Measurements from ENCODE around the gene PRKRA. TPM values are rescaled to one million over a fixed set of nuclear protein-coding genes. Genes with fewer than 3 reads are reported as not detected.
"Not testable (repeated sequence)": the region's sequence is repeated elsewhere in the genome, so short reads cannot be mapped to it uniquely, and the experiment has no call there.

The PRKRA gene
- total and polyA plus RNA-seq, 2 experiments from 2014 or later: 50.0 to 64.3 TPM

DNA sequence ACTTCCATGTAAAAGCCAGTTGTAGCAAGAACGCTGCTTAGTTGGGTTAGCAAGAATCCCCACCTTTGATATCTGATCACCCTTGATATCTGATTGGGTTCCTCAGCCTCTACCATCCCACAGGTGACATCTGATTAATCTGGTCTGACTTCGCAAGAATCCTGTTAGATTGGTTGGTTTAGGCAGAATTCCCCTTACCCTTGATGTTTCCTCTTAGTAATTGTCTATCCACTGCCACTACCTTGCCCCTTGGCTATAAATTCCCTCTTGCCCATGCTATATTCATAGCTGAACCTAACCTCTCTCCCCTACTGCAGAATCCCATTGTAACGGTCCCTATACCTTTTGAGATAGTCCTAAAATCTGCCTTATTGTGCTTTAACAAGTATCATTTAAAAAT, 33.1 kb downstream of the PRKRA start:
- H3K27ac ChIP-seq: no peak overlapping the region
- H3K27me3 ChIP-seq (replicated peaks; ENCODE audit: insufficient read depth): no peaks in the 10 kb centered on the region
- H3K9me3 ChIP-seq (ENCODE audit: low read depth): no peaks in the 10 kb centered on the region
- peaks cover 7% of the 10 kb centered on the region for H3K4me1 ChIP-seq (ENCODE audit: insufficient read depth)
- WGBS, 2 experiments (ENCODE audit: low coverage in 1 of 2, low lambda C conversion rate in 2 of 2, missing lambda C conversion rate in 2 of 2): 97 to 99% methylated on average over 3 of the region's 3 CpGs
- no peak overlapping the region for H3K4me2 ChIP-seq (ENCODE audit: unreplicated experiment)
- no peak for TF ChIP-seq EZH2phosphoT487 (IDR thresholded peaks at IDR 0.05; ENCODE audit: insufficient read depth, low read depth)
- no peak for TF ChIP-seq EZH2 (IDR thresholded peaks at IDR 0.05; ENCODE audit: insufficient read depth, poor library complexity, severe bottlenecking)
- no peaks in the 10 kb centered on the region for H4K20me1 ChIP-seq (ENCODE audit: insufficient read depth)
- no peak overlapping the region for H2AFZ ChIP-seq
- peaks cover 8% of the 10 kb centered on the region; the same call in 1 of the 2 replicates for H3F3A ChIP-seq (ENCODE audit: insufficient read depth)
- H3K79me2 ChIP-seq (ENCODE audit: insufficient read depth): peaks cover 7% of the 10 kb centered on the region
- DNase-seq: no peak
- H3K36me3 ChIP-seq (ENCODE audit: low read depth): no peaks in the 10 kb centered on the region
- no peaks in the 10 kb centered on the region for H3K9me2 ChIP-seq (ENCODE audit: insufficient read depth)
- H3K9ac ChIP-seq: no peak overlapping the region
- in situ Hi-C loops (cut with MboI): loop anchor here (10.0 kb wide), 1 partner anchor 293 kb away; no protein-coding TSS in a partner anchor
- no peak overlapping the region for H3K4me3 ChIP-seq

DNA sequence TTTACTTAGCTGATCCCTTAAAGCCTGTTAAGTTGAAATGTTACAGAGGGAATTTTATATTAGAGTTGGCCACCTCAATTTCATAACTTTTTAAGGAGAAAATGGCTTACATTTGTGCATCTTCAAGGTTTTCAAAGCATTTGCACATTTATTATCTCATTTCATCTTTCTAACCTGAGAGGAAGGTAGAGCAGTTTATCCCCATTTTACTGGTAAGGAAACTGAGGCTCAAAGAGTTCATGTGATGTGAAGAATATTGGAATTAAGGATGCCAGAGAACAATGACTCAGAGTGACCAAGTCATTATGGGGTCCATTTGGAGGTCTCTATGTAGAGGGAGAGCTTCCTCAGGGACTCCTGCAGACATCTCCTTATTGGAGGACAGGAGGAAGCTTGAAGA, 35.0 kb downstream of the PRKRA start:
- in situ Hi-C loops (cut with MboI): loop anchor here (10.0 kb wide), 1 partner anchor 291 kb away; no protein-coding TSS in a partner anchor
- no peak for TF ChIP-seq EZH2phosphoT487 (IDR thresholded peaks at IDR 0.05; ENCODE audit: insufficient read depth, low read depth)
- no peak for TF ChIP-seq EZH2 (IDR thresholded peaks at IDR 0.05; ENCODE audit: insufficient read depth, poor library complexity, severe bottlenecking)
- H3K9me2 ChIP-seq (ENCODE audit: insufficient read depth): no peaks in the 10 kb centered on the region

DNA sequence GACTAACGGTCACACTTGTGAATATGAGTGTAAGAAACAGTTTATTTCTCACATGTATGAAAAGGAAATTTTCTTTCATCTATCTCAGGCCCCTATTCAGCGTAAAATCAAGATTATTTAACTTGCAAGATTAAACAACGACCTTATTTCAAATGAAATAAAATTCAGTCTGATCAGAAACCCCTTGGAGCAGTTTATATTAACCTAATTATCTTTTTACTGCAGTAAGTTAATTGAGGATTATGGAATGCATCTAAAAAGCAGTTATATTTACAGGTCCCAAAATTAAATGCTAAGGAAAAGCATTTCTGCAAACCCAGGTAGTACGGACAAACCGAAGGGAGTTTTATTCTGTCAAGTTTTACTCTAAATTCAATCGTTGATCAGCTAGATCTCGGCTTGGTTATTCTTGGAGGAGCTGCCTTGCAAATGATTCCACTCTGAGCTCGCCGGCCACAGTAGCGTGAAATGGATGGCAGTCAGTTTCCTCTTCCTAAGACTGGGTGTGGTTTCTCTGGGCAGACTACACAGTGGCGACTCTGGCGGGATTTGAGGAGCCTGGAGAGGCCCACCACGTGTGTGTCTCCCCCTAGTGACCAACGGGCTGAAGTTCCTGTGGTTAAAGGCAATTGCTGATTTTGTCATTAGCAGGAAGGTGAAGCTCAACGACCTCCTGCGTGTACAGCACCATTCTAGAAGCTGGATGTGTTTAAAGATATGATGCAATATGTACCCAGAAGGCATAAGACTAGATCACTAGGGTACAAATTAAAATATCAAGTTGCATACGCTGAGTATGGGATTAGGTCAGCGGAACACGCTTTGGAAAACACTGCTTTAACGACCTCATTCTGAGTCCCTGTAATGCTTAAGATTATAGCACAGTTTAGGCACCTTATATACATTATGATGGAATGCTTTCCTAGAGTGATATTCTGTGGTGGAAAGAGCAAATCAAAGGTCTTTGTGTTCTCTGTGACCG, 36.4 kb downstream of the PRKRA start:
- Histone ChIP-seq H3K79me2 (ENCODE audit: insufficient read depth) (peaks cover 7% of the 10 kb centered on the region), H3K27me3 (replicated peaks; ENCODE audit: insufficient read depth) (no peaks in the 10 kb centered on the region), H3K36me3 (ENCODE audit: low read depth) (no peaks in the 10 kb centered on the region), H3F3A (ENCODE audit: insufficient read depth) (peaks cover 8% of the 10 kb centered on the region; the same call in 1 of the 2 replicates), H3K9me2 (ENCODE audit: insufficient read depth) (no peaks in the 10 kb centered on the region), H3K9me3 (ENCODE audit: low read depth) (no peaks in the 10 kb centered on the region), H3K9ac (peak overlapping the region; percentile 91), H2AFZ (peak overlapping the region; percentile 96), H4K20me1 (ENCODE audit: insufficient read depth) (no peaks in the 10 kb centered on the region), H3K4me3 (peak overlapping the region; percentile 81), H3K27ac (peak overlapping the region; percentile 90), H3K4me2 (ENCODE audit: unreplicated experiment) (peak overlapping the region; percentile 99), H3K4me1 (ENCODE audit: insufficient read depth) (peaks cover 7% of the 10 kb centered on the region)
- in situ Hi-C loops (cut with MboI): loop anchor here (10.0 kb wide), 1 partner anchor 290 kb away; no protein-coding TSS in a partner anchor
- 17 to 18% methylated on average over 21 of the region's 21 CpGs for WGBS, 2 experiments (ENCODE audit: low coverage in 1 of 2, low lambda C conversion rate in 2 of 2, missing lambda C conversion rate in 2 of 2)
- TF ChIP-seq EZH2 (IDR thresholded peaks at IDR 0.05; ENCODE audit: insufficient read depth, poor library complexity, severe bottlenecking): no peak
- TF ChIP-seq EZH2phosphoT487 (IDR thresholded peaks at IDR 0.05; ENCODE audit: insufficient read depth, low read depth): no peak
- DNase-seq: peak; percentile 97

More for the DNA sequence above, 35.0 kb downstream of the PRKRA start:
- Histone ChIP-seq H3K36me3 (ENCODE audit: low read depth) (no peaks in the 10 kb centered on the region), H3K9ac (no peak overlapping the region), H2AFZ (no peak overlapping the region), H4K20me1 (ENCODE audit: insufficient read depth) (no peaks in the 10 kb centered on the region), H3K9me3 (ENCODE audit: low read depth) (no peaks in the 10 kb centered on the region), H3K27ac (no peak overlapping the region), H3K4me3 (no peak overlapping the region), H3K79me2 (ENCODE audit: insufficient read depth) (peaks cover 7% of the 10 kb centered on the region), H3F3A (ENCODE audit: insufficient read depth) (peaks cover 8% of the 10 kb centered on the region; the same call in 1 of the 2 replicates), H3K27me3 (replicated peaks; ENCODE audit: insufficient read depth) (no peaks in the 10 kb centered on the region), H3K4me1 (ENCODE audit: insufficient read depth) (peaks cover 7% of the 10 kb centered on the region), H3K4me2 (ENCODE audit: unreplicated experiment) (no peak overlapping the region)
- no peak for DNase-seq

DNA sequence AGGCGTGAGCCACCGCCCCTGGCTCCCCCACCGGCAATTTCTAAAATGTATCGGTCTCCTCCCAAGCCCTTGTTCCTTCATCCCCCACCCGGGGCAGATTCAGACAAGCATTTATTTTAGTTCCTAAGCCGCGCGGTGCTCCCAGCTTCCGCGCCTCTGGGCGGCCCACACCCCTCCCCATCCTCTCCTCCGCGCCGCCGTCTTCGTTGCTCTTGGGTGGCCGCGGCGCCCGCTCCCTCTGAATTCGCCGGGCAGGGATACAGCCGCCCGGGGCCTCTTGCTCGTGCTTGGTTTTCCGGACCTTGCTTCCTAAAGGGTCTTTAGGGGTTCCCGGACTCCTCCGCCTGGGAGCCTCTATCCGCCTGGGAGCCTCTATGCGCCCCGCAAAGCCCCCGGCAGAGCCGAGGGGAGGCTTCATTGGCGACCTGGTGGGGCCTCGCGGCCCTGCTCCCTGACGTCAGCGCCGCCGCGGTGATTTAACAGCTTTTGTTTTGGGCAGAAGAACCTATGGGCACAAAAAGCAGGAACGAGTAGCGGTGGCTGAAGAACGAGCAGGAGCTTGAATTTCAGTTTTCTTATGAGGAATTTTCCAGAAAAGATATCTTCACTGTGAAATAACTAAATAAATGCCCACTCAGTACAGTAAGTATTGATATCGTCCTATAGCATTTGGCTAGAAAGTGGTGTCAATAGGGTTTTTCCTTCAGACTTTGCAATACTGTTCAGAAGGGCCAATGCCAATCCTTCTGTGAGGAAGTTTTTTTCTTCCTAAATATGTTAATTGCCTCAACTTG, 37.3 kb downstream of the PRKRA start:
- in situ Hi-C loops (cut with MboI): loop anchor here (10.0 kb wide), 1 partner anchor 289 kb away; no protein-coding TSS in a partner anchor
- H3K27me3 ChIP-seq (replicated peaks; ENCODE audit: insufficient read depth): no peaks in the 10 kb centered on the region

DNA sequence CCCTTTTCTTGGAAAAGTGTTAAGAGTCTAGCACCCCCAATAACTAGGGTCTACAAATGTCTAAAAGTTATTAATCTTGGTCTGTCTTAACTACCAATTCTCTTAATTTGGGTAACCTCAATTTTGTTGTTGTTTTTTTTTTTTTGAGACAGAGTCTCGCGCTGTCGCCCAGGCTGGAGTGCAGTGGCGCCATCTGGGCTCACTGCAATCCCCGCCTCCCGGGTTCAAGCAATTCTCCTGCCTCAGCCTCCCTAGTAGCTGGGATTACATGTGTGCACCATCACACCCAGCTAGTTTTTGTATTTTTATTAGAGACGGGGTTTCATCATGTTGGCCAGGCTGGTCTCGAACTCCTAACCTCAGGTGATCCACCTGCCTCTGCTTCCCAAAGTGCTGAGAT, 38.5 kb downstream of the PRKRA start:
- not testable (repeated sequence) for H3F3A ChIP-seq (ENCODE audit: insufficient read depth); H3K79me2 ChIP-seq (ENCODE audit: insufficient read depth); H3K9me2 ChIP-seq (ENCODE audit: insufficient read depth); H3K9me3 ChIP-seq (ENCODE audit: low read depth); H3K9ac ChIP-seq; H3K27me3 ChIP-seq (replicated peaks; ENCODE audit: insufficient read depth); H3K4me1 ChIP-seq (ENCODE audit: insufficient read depth); H3K36me3 ChIP-seq (ENCODE audit: low read depth); H2AFZ ChIP-seq; H3K27ac ChIP-seq; DNase-seq; H4K20me1 ChIP-seq (ENCODE audit: insufficient read depth)
- WGBS, 2 experiments (ENCODE audit: low coverage in 1 of 2, low lambda C conversion rate in 2 of 2, missing lambda C conversion rate in 2 of 2): 97 to 100% methylated on average over 8 of the region's 8 CpGs
- in situ Hi-C loops (cut with MboI): loop anchor here (10.0 kb wide), 1 partner anchor 288 kb away; no protein-coding TSS in a partner anchor
- 0 out of 2 replicates have a peak overlapping the region, but pooled peaks have one; percentile 81 for H3K4me3 ChIP-seq
- peak overlapping the region; percentile 99 for H3K4me2 ChIP-seq (ENCODE audit: unreplicated experiment)

More for the DNA sequence above, 37.3 kb downstream of the PRKRA start:
- H3K9ac ChIP-seq: peak overlapping the region; percentile 91
- H3F3A ChIP-seq (ENCODE audit: insufficient read depth): peaks cover 8% of the 10 kb centered on the region; the same call in 1 of the 2 replicates
- H3K4me2 ChIP-seq (ENCODE audit: unreplicated experiment): peak overlapping the region; percentile 99
- H3K9me3 ChIP-seq (ENCODE audit: low read depth): no peaks in the 10 kb centered on the region
- no peaks in the 10 kb centered on the region for H3K36me3 ChIP-seq (ENCODE audit: low read depth)
- WGBS, 2 experiments (ENCODE audit: low coverage in 1 of 2, low lambda C conversion rate in 2 of 2, missing lambda C conversion rate in 2 of 2): 1% methylated on average over 45 of the region's 45 CpGs
- H3K9me2 ChIP-seq (ENCODE audit: insufficient read depth): no peaks in the 10 kb centered on the region
- H2AFZ ChIP-seq: peak overlapping the region; percentile 96
- TF ChIP-seq EZH2 (IDR thresholded peaks at IDR 0.05; ENCODE audit: insufficient read depth, poor library complexity, severe bottlenecking) (no peak), EZH2phosphoT487 (IDR thresholded peaks at IDR 0.05; ENCODE audit: insufficient read depth, low read depth) (no peak)
- peaks cover 7% of the 10 kb centered on the region for H3K4me1 ChIP-seq (ENCODE audit: insufficient read depth)
- peaks cover 7% of the 10 kb centered on the region for H3K79me2 ChIP-seq (ENCODE audit: insufficient read depth)
- H4K20me1 ChIP-seq (ENCODE audit: insufficient read depth): no peaks in the 10 kb centered on the region
- peak overlapping the region; percentile 90 for H3K27ac ChIP-seq
- peak; percentile 89 for DNase-seq
- H3K4me3 ChIP-seq: peak overlapping the region; percentile 81

Measured in GM23248 (cell line).